Body of pancreas (tissue), 4 donors: Measurements from ENCODE around the gene PKD1L1.

Source experiments
- CTCF ChIP-seq, 7 experiments: fragments of 450-650 bp in 4 of 7; fragments of 200-600 bp in 3 of 7; sonication (generic) in 3 of 7; IDR thresholded peaks; one replicate each; pipeline ENCODE4 v1.5.1; 2016 to 2019; ENCODE audit warnings: antibody characterized with exemption in 7 of 7
- POLR2A ChIP-seq, 3 donors: fragments of 450-650 bp; IDR thresholded peaks; one replicate each; pipeline ENCODE4 v1.6.1; 2016; ENCODE audit warnings: antibody characterized with exemption in 3 of 3, mild to moderate bottlenecking in 2 of 3

GRCh38 chr7:47937711-47938573, 10.3 kb downstream of the PKD1L1 start:
- TF ChIP-seq CTCF (IDR thresholded peaks at IDR 0.05) (no peak), POLR2A (IDR thresholded peaks at IDR 0.05) (no peak)
